H1 (cell line): Measurements from ENCODE around the gene BMPR1A. TPM values are rescaled to one million over a fixed set of nuclear protein-coding genes. Genes with fewer than 3 reads are reported as not detected.
A peak's percentile ranks its signal among the peaks of the same experiment; 100 is the strongest.

ENCODE experiments used
- CTCF ChIA-PET: fragments of 300-600 bp; sonication (Branson Sonifier 250); formaldehyde crosslinking; loops from one replicate; lab custom pipeline; 2021; ENCODE audit not compliant: partially characterized antibody; lab: Charles Lee
- POLR2A ChIA-PET: fragments of 300-600 bp; sonication (Branson Sonifier 250); formaldehyde crosslinking; loops from one replicate; lab custom pipeline; 2021; ENCODE audit warnings: inconsistent platforms; ENCODE audit not compliant: partially characterized antibody; lab: Charles Lee
- DNase-seq, 2 experiments: peaks; one replicate each; pipeline versions ENCODE4 v3.0.0 to v3.0.0-alpha.2; 2010 to 2022; ENCODE audit warnings: low spot score in 2 of 2, low read depth in 1 of 2, mixed read lengths in 1 of 2
- FAIRE-seq: peaks from 2 replicates; lab custom pipeline; 2011; peaks lifted over from hg19 to GRCh38; lab: Jason Lieb, UNC
- H2AFZ ChIP-seq: 2 replicates; pipeline ENCODE4 v1.8.1; 2012; ENCODE audit warnings: low read length, inconsistent platforms
- H2AK5ac ChIP-seq: 2 replicates; pipeline ENCODE4 v1.6.1; 2013; ENCODE audit warnings: low read depth, low read length
- H2BK120ac ChIP-seq: replicated peaks from 2 replicates; pipeline ENCODE3; 2013; ENCODE audit warnings: low read depth, low read length, inconsistent platforms
- H2BK12ac ChIP-seq: 2 replicates; pipeline ENCODE4 v1.6.1; 2013; ENCODE audit warnings: low read depth, low read length
- H2BK15ac ChIP-seq: 2 replicates; pipeline ENCODE4 v1.6.1; 2013; ENCODE audit warnings: low read length
- H2BK20ac ChIP-seq: 2 replicates; pipeline ENCODE4 v1.6.1; 2013; ENCODE audit warnings: low read length
- H2BK5ac ChIP-seq: 2 replicates; pipeline ENCODE4 v1.6.1; 2013; ENCODE audit warnings: low read depth, low read length
- H3K14ac ChIP-seq: 2 replicates; pipeline ENCODE4 v1.6.1; 2013; ENCODE audit warnings: inconsistent platforms; ENCODE audit not compliant: insufficient read length
- H3K18ac ChIP-seq: 2 replicates; pipeline ENCODE4 v1.6.1; 2013; ENCODE audit warnings: low read length; ENCODE audit errors: extremely low read depth
- H3K23ac ChIP-seq: 2 replicates; pipeline ENCODE4 v1.6.1; 2013; ENCODE audit warnings: inconsistent platforms; ENCODE audit not compliant: insufficient read length
- H3K23me2 ChIP-seq: 2 replicates; pipeline ENCODE4 v1.6.1; 2013; ENCODE audit warnings: low read depth, low read length
- H3K27ac ChIP-seq: 2 replicates; pipeline ENCODE4 v1.6.1; 2011; ENCODE audit warnings: low read depth, low read length, inconsistent platforms
- H3K27me3 ChIP-seq, 4 experiments: replicated peaks in 1 of 4; 1 replicate in 1 of 4; 2 replicates in 3 of 4; pipeline versions ENCODE4 v1.6.1 to v1.8.1; 2011 to 2013; ENCODE audit warnings: low read length in 3 of 4, mild to moderate bottlenecking in 3 of 4, inconsistent platforms in 2 of 4, mixed read lengths in 2 of 4, moderate library complexity in 1 of 4; ENCODE audit not compliant: control insufficient read depth in 3 of 4, insufficient read depth in 3 of 4; ENCODE audit errors: extremely low read depth in 1 of 4
- H3K36me3 ChIP-seq, 4 experiments: 2 replicates each; pipeline versions ENCODE4 v1.6.1 to v1.8.1; 2011 to 2013; ENCODE audit warnings: mild to moderate bottlenecking in 4 of 4, low read length in 3 of 4, moderate library complexity in 2 of 4, control low read depth in 1 of 4, inconsistent platforms in 1 of 4; ENCODE audit not compliant: insufficient read depth in 4 of 4, control insufficient read depth in 2 of 4
- H3K4ac ChIP-seq: replicated peaks from 2 replicates; pipeline ENCODE3; 2013; ENCODE audit warnings: low read length, low read depth, mixed read lengths, inconsistent platforms; ENCODE audit not compliant: insufficient read length
- H3K4me1 ChIP-seq, 4 experiments: replicated peaks in 1 of 4; 1 replicate in 1 of 4; 2 replicates in 3 of 4; pipeline versions ENCODE4 v1.6.1 to v1.8.1; 2011 to 2013; ENCODE audit warnings: low read length in 3 of 4, inconsistent platforms in 2 of 4, mixed read lengths in 1 of 4; ENCODE audit not compliant: insufficient read depth in 4 of 4, control insufficient read depth in 3 of 4
- H3K4me2 ChIP-seq, 2 experiments: 2 replicates each; pipeline versions ENCODE4 v1.6.1 to v1.8.1; 2011 to 2013; ENCODE audit warnings: low read depth in 2 of 2, low read length in 2 of 2, control low read depth in 1 of 2, inconsistent platforms in 1 of 2, mild to moderate bottlenecking in 1 of 2; ENCODE audit not compliant: insufficient read depth in 1 of 2
- H3K4me3 ChIP-seq, 4 experiments: fragments of 200-600, 300-600 bp in 1 of 4; sonication (generic), shearing (Covaris generic), sonication (Bioruptor Twin) in 1 of 4; 2 replicates each; pipeline versions ENCODE4 v1.5.1 to v1.8.1; 2011 to 2016; ENCODE audit warnings: low read length in 4 of 4, low read depth in 3 of 4, control low read depth in 2 of 4, inconsistent platforms in 2 of 4, mild to moderate bottlenecking in 2 of 4, mixed read lengths in 1 of 4, moderate library complexity in 1 of 4; ENCODE audit not compliant: insufficient read depth in 2 of 4; ENCODE audit errors: extremely low read depth in 1 of 4
- H3K56ac ChIP-seq: replicated peaks from 2 replicates; pipeline ENCODE3; 2013; ENCODE audit warnings: low read depth, mild to moderate bottlenecking, mixed read lengths, low read length, inconsistent platforms; ENCODE audit not compliant: insufficient read length
- H3K79me1 ChIP-seq: 2 replicates; pipeline ENCODE4 v1.6.1; 2013; ENCODE audit warnings: low read depth, low read length, control low read depth
- H3K79me2 ChIP-seq, 2 experiments: 2 replicates each; pipeline versions ENCODE4 v1.6.1 to v1.8.1; 2012 to 2013; ENCODE audit warnings: low read length in 2 of 2, mild to moderate bottlenecking in 2 of 2, inconsistent platforms in 1 of 2; ENCODE audit not compliant: insufficient read depth in 2 of 2, control insufficient read depth in 1 of 2
- H3K9ac ChIP-seq, 4 experiments: replicated peaks in 1 of 4; 1 replicate in 1 of 4; 2 replicates in 3 of 4; pipeline versions ENCODE4 v1.6.1 to v1.8.1; 2011 to 2013; ENCODE audit warnings: low read depth in 3 of 4, low read length in 3 of 4, control low read depth in 2 of 4, mild to moderate bottlenecking in 2 of 4, moderate library complexity in 2 of 4, inconsistent platforms in 1 of 4; ENCODE audit errors: extremely low read depth in 1 of 4
- H3K9me3 ChIP-seq, 2 experiments: 2 replicates each; pipeline versions ENCODE4 v1.6.1 to v1.8.1; 2012 to 2013; ENCODE audit warnings: mild to moderate bottlenecking in 2 of 2, moderate library complexity in 2 of 2, control low read depth in 1 of 2, inconsistent platforms in 1 of 2, low read depth in 1 of 2, low read length in 1 of 2, mixed read lengths in 1 of 2; ENCODE audit not compliant: insufficient read depth in 2 of 2
- H4K20me1 ChIP-seq, 2 experiments: replicated peaks in 1 of 2; 2 replicates each; pipeline versions ENCODE3 to v1.8.1; 2011 to 2013; ENCODE audit warnings: inconsistent platforms in 2 of 2, low read length in 2 of 2, mild to moderate bottlenecking in 1 of 2; ENCODE audit not compliant: insufficient read depth in 2 of 2, control insufficient read depth in 1 of 2
- H4K5ac ChIP-seq: 2 replicates; pipeline ENCODE4 v1.6.1; 2013; ENCODE audit warnings: low read length, low read depth, mixed read lengths, inconsistent platforms; ENCODE audit not compliant: insufficient read length
- H4K8ac ChIP-seq: 2 replicates; pipeline ENCODE4 v1.8.0; 2013; ENCODE audit warnings: mild to moderate bottlenecking, moderate library complexity, low read length, inconsistent platforms; ENCODE audit not compliant: insufficient read depth; ENCODE audit errors: extremely low read depth
- H4K91ac ChIP-seq: replicated peaks from 2 replicates; pipeline ENCODE3; 2013; ENCODE audit warnings: low read length, mixed read lengths, inconsistent platforms; ENCODE audit not compliant: insufficient read length
- PHF8 ChIP-seq: fragments of 200-600 bp; sonication (generic); conservative IDR thresholded peaks from 2 replicates; pipeline ENCODE4 v1.7.1; 2012; ENCODE audit warnings: low read depth, mild to moderate bottlenecking, inconsistent platforms, low read length, moderate library complexity
- WGBS, 2 experiments: shearing (Covaris generic) in 1 of 2; methylation state at CpG; one replicate each; pipeline versions ENCODE4 v1.1.6 to v1.1.7; 2013 to 2015; ENCODE audit warnings: low lambda C conversion rate in 2 of 2, mixed read lengths in 2 of 2, inconsistent platforms in 1 of 2, low coverage in 1 of 2, missing lambda C conversion rate in 1 of 2; ENCODE audit not compliant: insufficient replicate concordance in 2 of 2, insufficient coverage in 1 of 2, insufficient read length in 1 of 2; ENCODE audit errors: extremely low coverage in 1 of 2, missing lambda C conversion rate in 1 of 2; 5-methylcytosine and 5-hydroxymethylcytosine counted together
- polyA plus RNA-seq, 7 experiments: library from polyadenylated mRNA; depleted of rRNA in 3 of 7; stranded (reverse) in 5 of 7; unstranded in 2 of 7; fragments of >200 nt in 5 of 7; fragments of 200-250 nt in 2 of 7; gene quantifications; 1 replicate in 5 of 7; 2 replicates in 1 of 7; 4 replicates in 1 of 7; pipeline versions ENCODE4 v1.2.1 to v1.2.3, GENCODE V29; 2011 to 2013; ENCODE audit warnings: missing spikeins in 2 of 7, mixed read lengths in 2 of 7
- total RNA-seq: library from RNA; stranded (reverse); fragmentation: NEBNext Ultra II Directional; extraction: Animal tissue kit (Norgen Biotek cat#: 25700); gene quantifications from 2 replicates; pipeline ENCODE4 v1.2.1, GENCODE V29; 2021

BMPR1A gene
- total and polyA plus RNA-seq, 2 of the 8 experiments (the other 6 are each of a cell fraction or from before 2014, with no cell fraction given), result 34.4 to 129 TPM

DNA sequence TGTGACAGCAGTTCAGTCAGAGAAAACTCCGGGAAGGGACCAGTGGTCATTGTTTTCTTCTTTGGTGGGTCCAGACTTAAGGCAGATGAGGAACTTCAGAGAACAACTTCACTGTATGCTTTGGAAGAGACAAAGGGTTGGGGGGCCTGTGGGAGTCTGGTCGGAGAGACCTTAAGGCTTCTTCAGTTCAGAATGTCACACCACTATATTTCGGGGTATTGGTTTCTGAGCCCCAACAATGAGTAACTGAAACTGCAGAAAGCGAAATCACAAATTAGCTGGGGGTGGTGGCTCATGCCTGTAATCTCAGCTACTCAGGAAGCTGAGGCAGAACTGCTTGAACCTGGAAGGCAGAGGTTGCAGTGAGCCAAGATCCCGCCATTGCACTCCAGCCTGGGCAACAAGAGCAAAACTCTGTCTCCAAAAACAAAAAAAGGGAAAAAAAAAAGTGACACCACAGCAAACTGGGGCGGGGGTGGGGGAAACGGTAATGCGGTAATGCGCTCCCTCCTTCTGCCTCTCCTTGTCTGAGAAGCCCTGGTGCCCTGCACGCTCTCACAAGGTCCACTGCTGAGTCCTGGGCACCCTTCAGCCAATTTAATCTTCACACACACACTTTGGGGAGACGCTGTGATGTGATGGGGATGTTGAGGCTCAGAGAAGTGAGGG, 209.7 kb downstream of the BMPR1A start:
- Histone ChIP-seq H2AK5ac (no peak overlapping the region; the same call in 1 of the 2 replicates), H3K4me3 (no peak overlapping the region), H4K5ac (peak overlapping the region; percentile 85), H4K8ac (peak overlapping the region; percentile 54; the same call in 1 of the 2 replicates), H3K9ac (no peak overlapping the region), H2AFZ (peak overlapping the region; percentile 99; the same call in 1 of the 2 replicates), H2BK20ac (peak overlapping the region; percentile 62), H2BK15ac (0 out of 2 replicates have a peak overlapping the region, but pooled peaks have one; percentile 83), H3K4ac (peak overlapping the region; percentile 22), H3K14ac (no peak overlapping the region), H3K4me2 (peak overlapping the region; percentile 22 to 27; a peak in 2 of 4 replicates), H3K27ac (no peak overlapping the region), H3K56ac (no peak overlapping the region), H2BK12ac (peak overlapping the region; percentile 82), H4K20me1 (no peaks in the 10 kb centered on the region), H3K23me2 (peaks cover 4% of the 10 kb centered on the region; the same call in 1 of the 2 replicates), H3K79me2 (no peaks in the 10 kb centered on the region), H3K23ac (no peak overlapping the region), H3K27me3 (no peaks in the 10 kb centered on the region; a peak in 3 of 7 replicates), H2BK120ac (no peak overlapping the region), H3K79me1 (no peaks in the 10 kb centered on the region), H3K36me3 (no peaks in the 10 kb centered on the region), H3K9me3 (no peaks in the 10 kb centered on the region), H2BK5ac (peak overlapping the region; percentile 73; the same call in 1 of the 2 replicates), H3K18ac (peak overlapping the region; percentile 95), H4K91ac (peak overlapping the region; percentile 56), H3K4me1 (peaks cover 4 to 32% (median 25%) of the 10 kb centered on the region in 4 experiments)
- POLR2A ChIA-PET, result interaction anchor here (0.8 to 1.9 kb wide), 7 partner anchors 10 to 127 kb away, joined by 4 to 9 read pairs (median 4); no protein-coding TSS in a partner anchor
- CTCF ChIA-PET, result interaction anchor here (0.6 to 22.5 kb wide), 23 partner anchors 10 to 311 kb away, joined by 3 to 975 read pairs (median 3); partner anchors contain the start of genes MMRN2, SHLD2 and SNCG
- no peak for DNase-seq
- FAIRE-seq, result no peak
- 71% methylated on average over 10 of the region's 11 CpGs; no CpG with 5 or more reads in 1 of the 2 experiments for WGBS, 2 experiments
- no peak for TF ChIP-seq PHF8
